Left ventricle myocardium inferior (tissue), 1 donor: ENCODE results near the gene COMMD4. TPM values are rescaled to one million over a fixed set of nuclear protein-coding genes. Genes with fewer than 3 reads are reported as not detected.

ENCODE experiments used
- microRNA-seq: library from miRNA; unstranded; fragments of <30 nt; microRNA quantifications from one replicate; pipeline ENCODE4 v1.2.0, GENCODE V29; 2020
- total RNA-seq: library from RNA; stranded (reverse); fragmentation: NEBNext Ultra II Directional; extraction: Animal tissue kit (Norgen Biotek cat#: 25700); gene quantifications from one replicate; pipeline ENCODE4 v1.2.1, GENCODE V29; 2021
- donor health status: DM: no; HTN: yes; CAD: no; lungs with severe emphysema.

Gene COMMD4
- total RNA-seq, 1 donor from 2014 or later: 36.4 TPM

Small RNAs within 50 kb of the gene (microRNA-seq; reads per million reads assigned to microRNA genes)
- not detected for gene MIR631

Other genes starting within 250 kb of the COMMD4 start
- 15.0 TPM for gene C15orf39, start 134.2 kb upstream of the COMMD4 start, total RNA-seq
- gene GOLGA6C, start 77.7 kb upstream of the COMMD4 start, total RNA-seq: not detected
- gene GOLGA6D, start 53.2 kb upstream of the COMMD4 start, total RNA-seq: not detected
- 8.2 TPM for gene NEIL1, start 11.0 kb downstream of the COMMD4 start, total RNA-seq
- 114 TPM for gene MAN2C1, start 32.5 kb downstream of the COMMD4 start, total RNA-seq
- gene SIN3A, start 115.6 kb downstream of the COMMD4 start, total RNA-seq: 28.0 TPM
- 7.1 TPM for gene PTPN9, start 243.3 kb downstream of the COMMD4 start, total RNA-seq